GM19043 (cell line): ENCODE results near the gene CARD14.
"Not testable (repeated sequence)": the region's sequence is repeated elsewhere in the genome, so short reads cannot be mapped to it uniquely, and the experiment has no call there.

ENCODE experiments used
- ATAC-seq: cut with Tn5 transposase; IDR thresholded peaks from one replicate; pipeline ENCODE4 v1.9.1; 2021; ENCODE audit warnings: low read depth; ENCODE audit not compliant: unreplicated experiment

The CARD14 gene

GRCh38 chr17:80182845-80183223 is 13.0 kb downstream of the CARD14 start:
- no peak for ATAC-seq

- ATAC-seq, result no peak
Observed at GRCh38 chr17:80183581-80184422, 14.0 kb downstream of the CARD14 start.

DNA sequence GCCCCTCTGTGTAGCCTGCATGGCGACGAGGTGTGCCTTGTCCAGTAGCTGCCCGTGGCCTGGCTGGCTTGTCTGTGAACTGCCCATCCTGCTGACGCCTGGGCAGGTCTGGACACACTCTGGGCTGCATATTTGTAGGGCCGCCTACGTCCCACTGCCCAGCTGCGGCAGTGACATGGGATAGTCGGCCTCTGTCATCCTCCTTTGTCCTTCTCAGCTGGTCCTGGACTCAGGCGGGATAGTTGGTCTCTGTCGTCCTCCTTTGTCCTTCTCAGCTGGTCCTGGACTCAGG is 14.5 kb downstream of the CARD14 start:
- no peak for ATAC-seq

DNA sequence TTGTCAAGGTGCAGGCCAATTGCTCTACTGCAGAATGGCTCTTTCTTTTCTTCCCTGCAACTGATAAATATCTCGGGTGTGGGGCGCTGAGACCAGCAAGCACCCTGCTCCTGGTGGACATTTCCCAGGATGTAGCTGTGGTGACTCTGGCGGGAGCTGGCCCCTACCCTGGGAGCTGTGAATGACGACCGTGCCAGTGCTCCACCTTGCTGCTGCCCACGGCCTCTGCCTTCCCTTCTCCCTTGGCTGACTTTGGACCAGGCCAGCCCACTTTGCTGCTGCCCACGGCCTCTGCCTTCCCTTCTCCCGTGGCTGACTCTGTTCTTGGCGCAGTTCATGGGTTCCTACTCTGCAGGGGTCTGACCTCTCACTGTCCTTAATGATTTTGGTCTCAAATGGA is 16.1 kb downstream of the CARD14 start:
- ATAC-seq, result no peak

DNA sequence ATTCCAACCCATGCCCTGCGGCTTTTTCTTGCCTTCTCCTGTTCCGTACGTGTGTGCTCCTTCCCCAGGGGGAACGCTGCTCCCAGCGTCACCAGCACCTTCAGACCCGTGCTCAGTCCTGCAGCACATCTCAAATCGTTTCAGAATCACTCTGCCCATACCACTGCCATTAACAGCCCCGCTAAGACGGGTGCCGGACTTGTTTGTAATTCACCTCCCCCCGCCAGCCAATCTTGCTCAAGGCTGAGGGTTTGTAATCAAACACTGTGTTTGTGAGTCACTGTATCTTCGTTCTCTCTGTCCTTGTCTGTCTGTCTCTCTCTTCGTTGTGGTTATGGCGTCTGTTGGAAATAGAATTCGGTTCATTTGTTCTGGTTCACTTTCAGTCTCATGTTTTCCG is 17.3 kb downstream of the CARD14 start:
- ATAC-seq, result no peak

GRCh38 chr17:80187515-80187941 is 17.7 kb downstream of the CARD14 start:
- ATAC-seq, result no peak

- ATAC-seq, result no peak
Observed at GRCh38 chr17:80189611-80190010, 19.8 kb downstream of the CARD14 start.

GRCh38 chr17:80190716-80191115 is 20.9 kb downstream of the CARD14 start:
- no peak for ATAC-seq

- no peak for ATAC-seq
Observed at GRCh38 chr17:80191192-80191591, 21.4 kb downstream of the CARD14 start.

- ATAC-seq, result no peak
Observed at GRCh38 chr17:80191865-80192661, 22.2 kb downstream of the CARD14 start.

- ATAC-seq, result no peak
Observed at GRCh38 chr17:80195141-80195540, 25.3 kb downstream of the CARD14 start.

GRCh38 chr17:80195671-80196529 is 26.1 kb downstream of the CARD14 start:
- ATAC-seq, result no peak

- ATAC-seq, result no peak
Observed at GRCh38 chr17:80196652-80197051, 26.8 kb downstream of the CARD14 start.

GRCh38 chr17:80198144-80198661 is 28.4 kb downstream of the CARD14 start:
- ATAC-seq, result no peak

GRCh38 chr17:80199295-80199694 is 29.5 kb downstream of the CARD14 start:
- not testable (repeated sequence) for ATAC-seq

DNA sequence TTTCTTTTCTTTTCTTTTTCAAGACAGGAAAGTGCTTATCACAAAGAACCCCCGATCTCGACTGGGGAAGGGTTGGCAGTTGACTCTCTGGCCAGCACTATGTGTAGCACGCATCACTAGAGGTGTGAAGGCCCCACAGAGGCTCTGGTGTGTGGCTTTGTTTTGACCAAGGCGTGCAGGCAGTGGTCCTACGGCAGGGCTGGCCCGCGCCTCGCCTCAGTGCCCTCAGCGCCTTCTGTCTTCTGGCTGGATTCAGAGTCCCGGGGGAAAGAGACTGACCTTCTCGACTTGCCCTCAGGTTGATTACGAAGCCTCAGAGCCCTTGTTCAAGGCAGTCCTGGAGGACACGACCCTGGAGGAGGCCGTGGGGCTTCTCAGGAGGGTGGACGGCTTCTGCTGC is 31.6 kb downstream of the CARD14 start:
- ATAC-seq, result no peak

DNA sequence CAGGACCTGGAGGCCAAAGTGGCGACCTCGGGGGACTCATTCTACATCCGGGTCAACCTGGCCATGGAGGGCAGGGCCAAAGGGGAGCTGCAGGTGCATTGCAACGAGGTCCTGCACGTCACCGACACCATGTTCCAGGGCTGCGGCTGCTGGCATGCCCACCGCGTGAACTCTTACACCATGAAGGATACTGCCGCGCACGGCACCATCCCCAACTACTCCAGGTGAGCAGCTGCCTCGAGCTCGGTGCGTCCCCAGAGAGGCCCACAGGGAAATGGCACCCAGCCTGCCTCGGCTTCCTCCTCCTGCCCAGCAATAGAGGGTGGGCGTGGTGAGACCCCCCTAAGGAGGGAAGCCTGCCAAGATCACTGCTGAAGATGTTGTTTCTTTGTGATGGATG is 32.4 kb downstream of the CARD14 start:
- no peak for ATAC-seq

- no peak for ATAC-seq
Observed at GRCh38 chr17:80203471-80203963, 33.7 kb downstream of the CARD14 start.

DNA sequence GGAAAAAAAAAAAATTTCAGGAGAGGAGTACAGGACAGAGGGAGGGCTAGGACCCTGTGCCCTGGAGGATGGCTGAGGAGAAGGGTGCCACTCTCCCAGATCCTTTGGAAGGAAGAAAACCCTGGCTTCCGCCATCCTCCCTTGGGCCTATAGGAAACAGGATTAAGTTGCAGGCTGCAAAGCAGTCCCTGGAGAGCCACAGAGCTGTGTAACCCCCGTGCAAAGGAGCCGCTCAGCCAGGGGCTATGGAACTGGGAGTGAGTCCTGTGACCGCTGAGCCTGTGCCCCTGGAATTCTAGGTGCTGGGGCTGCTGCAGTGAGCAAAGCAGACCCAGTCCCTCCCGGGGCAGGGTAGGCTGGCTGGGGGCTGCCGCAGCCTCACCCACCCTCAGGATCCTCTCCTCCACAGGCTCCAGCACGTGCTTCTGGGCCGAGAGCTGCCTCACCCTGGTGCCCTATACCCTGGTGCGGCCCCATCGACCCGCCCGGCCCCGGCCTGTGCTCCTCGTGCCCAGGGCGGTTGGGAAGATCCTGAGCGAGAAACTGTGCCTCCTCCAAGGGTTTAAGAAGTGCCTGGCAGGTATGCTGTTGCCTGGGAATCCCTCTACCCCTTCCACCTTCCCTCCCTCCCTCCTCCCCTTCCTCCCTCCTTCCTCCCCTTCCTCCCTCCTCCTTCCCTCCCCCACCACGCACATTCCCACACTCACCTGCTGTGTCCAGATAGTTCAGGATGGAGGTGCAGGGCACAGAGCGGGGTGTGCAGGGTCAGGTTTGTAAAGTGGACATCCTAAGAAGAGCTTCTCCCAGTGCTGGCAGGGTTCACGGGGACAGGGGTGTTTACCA is 35.0 kb downstream of the CARD14 start:
- ATAC-seq, result no peak

DNA sequence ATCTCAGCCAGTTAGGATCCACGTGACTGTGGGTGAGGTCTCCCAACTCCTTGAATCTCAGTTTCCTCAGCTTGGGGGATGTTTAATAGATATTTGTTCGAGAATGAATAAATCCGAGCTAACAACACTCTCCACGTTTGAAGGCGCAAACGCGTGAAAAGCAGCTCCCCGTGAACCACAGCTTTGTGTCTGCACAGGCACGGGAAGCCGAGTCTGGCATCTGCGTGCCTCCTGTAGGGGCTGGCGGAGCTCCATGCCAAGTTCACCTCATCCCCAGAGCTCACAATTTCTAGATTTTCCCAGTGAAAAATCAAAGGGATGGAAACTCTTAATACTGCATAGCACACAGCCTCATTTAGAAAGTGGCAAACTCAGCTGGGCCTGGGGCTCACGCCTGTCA is 36.0 kb downstream of the CARD14 start:
- ATAC-seq, result no peak
